ENCODE data around the gene TACR1. TPM values are rescaled to one million over a fixed set of nuclear protein-coding genes. Genes with fewer than 3 reads are reported as not detected.

Gene TACR1
- total and polyA plus RNA-seq, 2 donors from 2014 or later, result 0.49 to 5.1 TPM

DNA sequence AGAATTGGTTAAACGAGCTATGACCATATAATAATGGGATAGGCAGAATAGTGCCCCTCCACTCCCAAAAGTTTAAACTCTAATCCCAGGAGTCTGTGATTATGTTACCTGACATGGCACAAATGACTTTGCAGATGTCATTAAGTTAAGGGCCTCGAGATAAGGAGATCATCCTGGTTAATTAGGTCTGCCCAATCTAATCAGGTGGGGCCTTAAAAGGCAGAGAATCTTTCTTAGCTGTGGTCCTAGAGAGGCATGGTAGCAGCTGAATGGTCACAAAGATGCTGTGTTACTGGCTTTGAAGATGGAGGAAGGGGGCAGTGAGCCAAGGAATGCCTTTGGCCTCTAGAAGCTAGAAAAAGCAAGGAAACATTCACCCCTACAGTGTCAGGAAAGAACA is 31.1 kb downstream of the TACR1 start:
- TF ChIP-seq, protein P1, sequence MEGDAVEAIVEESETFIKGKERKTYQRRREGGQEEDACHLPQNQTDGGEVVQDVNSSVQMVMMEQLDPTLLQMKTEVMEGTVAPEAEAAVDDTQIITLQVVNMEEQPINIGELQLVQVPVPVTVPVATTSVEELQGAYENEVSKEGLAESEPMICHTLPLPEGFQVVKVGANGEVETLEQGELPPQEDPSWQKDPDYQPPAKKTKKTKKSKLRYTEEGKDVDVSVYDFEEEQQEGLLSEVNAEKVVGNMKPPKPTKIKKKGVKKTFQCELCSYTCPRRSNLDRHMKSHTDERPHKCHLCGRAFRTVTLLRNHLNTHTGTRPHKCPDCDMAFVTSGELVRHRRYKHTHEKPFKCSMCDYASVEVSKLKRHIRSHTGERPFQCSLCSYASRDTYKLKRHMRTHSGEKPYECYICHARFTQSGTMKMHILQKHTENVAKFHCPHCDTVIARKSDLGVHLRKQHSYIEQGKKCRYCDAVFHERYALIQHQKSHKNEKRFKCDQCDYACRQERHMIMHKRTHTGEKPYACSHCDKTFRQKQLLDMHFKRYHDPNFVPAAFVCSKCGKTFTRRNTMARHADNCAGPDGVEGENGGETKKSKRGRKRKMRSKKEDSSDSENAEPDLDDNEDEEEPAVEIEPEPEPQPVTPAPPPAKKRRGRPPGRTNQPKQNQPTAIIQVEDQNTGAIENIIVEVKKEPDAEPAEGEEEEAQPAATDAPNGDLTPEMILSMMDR (IDR thresholded peaks at IDR 0.05; ENCODE audit: borderline replicate concordance, extremely low read depth, insufficient read depth), result no peak
- Histone ChIP-seq H3K9ac (ENCODE audit: low read length in 3 of 3) (no peak overlapping the region), H3K9me3 (ENCODE audit: control insufficient read depth in 2 of 3, insufficient read depth in 1 of 3, low read length in 3 of 3) (no peaks in the 10 kb centered on the region), H3K27me3 (ENCODE audit: control insufficient read depth, insufficient read depth, low read length) (no peaks in the 10 kb centered on the region), H3K4me3 (ENCODE audit: low read length in 3 of 3) (no peak overlapping the region), H3K4me1 (ENCODE audit: control insufficient read depth in 2 of 3, insufficient read depth in 2 of 3, low read depth in 1 of 3, low read length in 3 of 3) (no peaks in the 10 kb centered on the region), H3K36me3 (ENCODE audit: control insufficient read depth in 2 of 3, insufficient read depth in 3 of 3, low read length in 3 of 3) (no peaks in the 10 kb centered on the region), H3K27ac (ENCODE audit: low read depth in 2 of 2, low read length in 2 of 2) (no peak overlapping the region)
- FAIRE-seq, result no peak
- intact Hi-C loops (cut with DNase I), result no loop called here
- DNase-seq, result no peak

GRCh38 chr2:75166491-75166890 is 32.8 kb downstream of the TACR1 start:
- DNase-seq (no peak), FAIRE-seq (no peak)
- Histone ChIP-seq H3K4me3 (ENCODE audit: low read length in 3 of 3) (no peak overlapping the region), H3K36me3 (ENCODE audit: control insufficient read depth in 2 of 3, insufficient read depth in 3 of 3, low read length in 3 of 3) (no peaks in the 10 kb centered on the region), H3K27ac (ENCODE audit: low read depth in 2 of 2, low read length in 2 of 2) (no peak overlapping the region), H3K9me3 (ENCODE audit: control insufficient read depth in 2 of 3, insufficient read depth in 1 of 3, low read length in 3 of 3) (no peaks in the 10 kb centered on the region), H3K4me1 (ENCODE audit: control insufficient read depth in 2 of 3, insufficient read depth in 2 of 3, low read depth in 1 of 3, low read length in 3 of 3) (no peaks in the 10 kb centered on the region), H3K9ac (ENCODE audit: low read length in 3 of 3) (no peak overlapping the region), H3K27me3 (ENCODE audit: control insufficient read depth, insufficient read depth, low read length) (no peaks in the 10 kb centered on the region)
- TF ChIP-seq, protein P1 (IDR thresholded peaks at IDR 0.05; ENCODE audit: borderline replicate concordance, extremely low read depth, insufficient read depth), result no peak
- intact Hi-C loops (cut with DNase I), result no loop called here

GRCh38 chr2:75162897-75163296 is 36.4 kb downstream of the TACR1 start:
- DNase-seq (no peak), FAIRE-seq (no peak)
- Histone ChIP-seq H3K27me3 (ENCODE audit: control insufficient read depth, insufficient read depth, low read length) (no peaks in the 10 kb centered on the region), H3K27ac (ENCODE audit: low read depth in 2 of 2, low read length in 2 of 2) (no peak overlapping the region), H3K4me3 (ENCODE audit: low read length in 3 of 3) (no peak overlapping the region), H3K9me3 (ENCODE audit: control insufficient read depth in 2 of 3, insufficient read depth in 1 of 3, low read length in 3 of 3) (no peaks in the 10 kb centered on the region), H3K4me1 (ENCODE audit: control insufficient read depth in 2 of 3, insufficient read depth in 2 of 3, low read depth in 1 of 3, low read length in 3 of 3) (no peaks in the 10 kb centered on the region), H3K9ac (ENCODE audit: low read length in 3 of 3) (no peak overlapping the region), H3K36me3 (ENCODE audit: control insufficient read depth in 2 of 3, insufficient read depth in 3 of 3, low read length in 3 of 3) (no peaks in the 10 kb centered on the region)
- TF ChIP-seq, protein P1 (IDR thresholded peaks at IDR 0.05; ENCODE audit: borderline replicate concordance, extremely low read depth, insufficient read depth), result no peak
- intact Hi-C loops (cut with DNase I), result no loop called here

GRCh38 chr2:75162259-75162658 is 37.1 kb downstream of the TACR1 start:
- H3K36me3 ChIP-seq (ENCODE audit: control insufficient read depth in 2 of 3, insufficient read depth in 3 of 3, low read length in 3 of 3), result no peaks in the 10 kb centered on the region
- no peaks in the 10 kb centered on the region for H3K27me3 ChIP-seq (ENCODE audit: control insufficient read depth, insufficient read depth, low read length)
- no peak overlapping the region for H3K4me3 ChIP-seq (ENCODE audit: low read length in 3 of 3)
- H3K4me1 ChIP-seq (ENCODE audit: control insufficient read depth in 2 of 3, insufficient read depth in 2 of 3, low read depth in 1 of 3, low read length in 3 of 3), result no peaks in the 10 kb centered on the region
- DNase-seq (no peak), FAIRE-seq (no peak)
- H3K27ac ChIP-seq (ENCODE audit: low read depth in 2 of 2, low read length in 2 of 2), result no peak overlapping the region
- intact Hi-C loops (cut with DNase I), result no loop called here
- TF ChIP-seq, protein P1 (IDR thresholded peaks at IDR 0.05; ENCODE audit: borderline replicate concordance, extremely low read depth, insufficient read depth), result no peak
- H3K9me3 ChIP-seq (ENCODE audit: control insufficient read depth in 2 of 3, insufficient read depth in 1 of 3, low read length in 3 of 3), result no peaks in the 10 kb centered on the region
- no peak overlapping the region for H3K9ac ChIP-seq (ENCODE audit: low read length in 3 of 3)

Measured in kidney (tissue), 14 donors.